GM23338 (cell line): ENCODE results near the gene TMEM144. TPM values are rescaled to one million over a fixed set of nuclear protein-coding genes. Genes with fewer than 3 reads are reported as not detected.

Experiments used
- ATAC-seq: fragments of 200-7000 bp; cut with Tn5 transposase; 3 replicates; pipeline ENCODE4 v1.9.1; 2020
- DNase-seq: peaks from one replicate; pipeline ENCODE4 v3.0.0-alpha.2; 2015; ENCODE audit warnings: low spot score
- H2AFZ ChIP-seq: fragments of 200-600 bp; sonication (generic); 2 replicates; pipeline ENCODE4 v1.8.0; 2016; ENCODE audit warnings: antibody characterized with exemption, mild to moderate bottlenecking, moderate library complexity
- H3F3A ChIP-seq: fragments of 200-600 bp; sonication (generic); replicated peaks from 2 replicates; pipeline ENCODE4 v1.8.0; 2017; ENCODE audit warnings: antibody characterized with exemption, mixed run types, low read depth
- H3K27ac ChIP-seq: fragments of 200-600 bp; sonication (generic); 2 replicates; pipeline ENCODE4 v1.6.1; 2016; ENCODE audit warnings: low read depth
- H3K27me3 ChIP-seq: fragments of 200-600 bp; sonication (generic); 2 replicates; pipeline ENCODE4 v1.8.0; 2016; ENCODE audit warnings: mild to moderate bottlenecking, mixed run types, moderate library complexity; ENCODE audit not compliant: insufficient read depth
- H3K36me3 ChIP-seq: fragments of 200-600 bp; sonication (generic); 2 replicates; pipeline ENCODE4 v1.8.0; 2016; ENCODE audit warnings: mild to moderate bottlenecking; ENCODE audit not compliant: insufficient read depth
- H3K4me1 ChIP-seq: fragments of 200-600 bp; sonication (generic); 2 replicates; pipeline ENCODE4 v1.8.0; 2016; ENCODE audit warnings: mild to moderate bottlenecking, moderate library complexity; ENCODE audit not compliant: insufficient read depth
- H3K4me2 ChIP-seq: fragments of 200-600 bp; sonication (generic); 2 replicates; pipeline ENCODE4 v1.7.1; 2017; ENCODE audit warnings: mixed run types
- H3K4me3 ChIP-seq: fragments of 200-600 bp; sonication (generic); 2 replicates; pipeline ENCODE4 v1.6.1; 2016; ENCODE audit warnings: mixed run types
- H3K79me2 ChIP-seq: fragments of 200-600 bp; sonication (generic); replicated peaks from 2 replicates; pipeline ENCODE4 v1.8.0; 2017; ENCODE audit warnings: mild to moderate bottlenecking; ENCODE audit not compliant: insufficient read depth
- H3K9me2 ChIP-seq: fragments of 200-600 bp; sonication (generic); 2 replicates; pipeline ENCODE4 v1.8.0; 2017; ENCODE audit not compliant: insufficient read depth
- H4K20me1 ChIP-seq: fragments of 200-600 bp; sonication (generic); replicated peaks from 2 replicates; pipeline ENCODE4 v1.8.0; 2017; ENCODE audit warnings: mild to moderate bottlenecking; ENCODE audit not compliant: insufficient read depth
- H3K27ac Mint-ChIP-seq: 2 replicates; pipeline ENCODE4 v1.8.0; 2020; ENCODE audit warnings: inconsistent platforms, mild to moderate bottlenecking, moderate library complexity, mixed read lengths
- H3K27me3 Mint-ChIP-seq: 3 replicates; pipeline ENCODE4 v1.8.0; 2022; ENCODE audit warnings: low read depth, mild to moderate bottlenecking, moderate library complexity, mixed read lengths, inconsistent platforms; ENCODE audit not compliant: insufficient read depth, poor library complexity
- H3K36me3 Mint-ChIP-seq: 3 replicates; pipeline ENCODE4 v1.8.0; 2021; ENCODE audit warnings: low read depth, mild to moderate bottlenecking, inconsistent platforms, moderate library complexity, mixed read lengths
- H3K4me1 Mint-ChIP-seq: 3 replicates; pipeline ENCODE4 v1.8.0; 2020; ENCODE audit warnings: mild to moderate bottlenecking, inconsistent platforms, mixed read lengths
- H3K4me3 Mint-ChIP-seq: 3 replicates; pipeline ENCODE4 v1.8.0; 2021; ENCODE audit warnings: moderate library complexity, mild to moderate bottlenecking, inconsistent platforms, mixed read lengths
- H3K9me3 Mint-ChIP-seq: 3 replicates; pipeline ENCODE4 v1.8.0; 2020; ENCODE audit warnings: moderate library complexity, mild to moderate bottlenecking, inconsistent platforms, mixed read lengths
- CTCF ChIP-seq, 2 experiments: fragments of 200-600 bp in 1 of 2; sonication (generic) in 1 of 2; conservative IDR thresholded peaks; 2 replicates each; pipeline versions ENCODE4 v1.5.1 to v1.6.1; 2016 to 2017; ENCODE audit warnings: antibody characterized with exemption in 2 of 2, low read depth in 2 of 2, mild to moderate bottlenecking in 2 of 2, moderate library complexity in 1 of 2
- ETS1 ChIP-seq: IDR thresholded peaks from 2 replicates; pipeline ENCODE4 v1.6.1; 2016; ENCODE audit warnings: antibody characterized with exemption
- EZH2phosphoT487 ChIP-seq: fragments of 200-600 bp; sonication (generic); IDR thresholded peaks from one replicate; pipeline ENCODE4 v1.8.1; 2018; ENCODE audit warnings: antibody characterized with exemption; ENCODE audit not compliant: unreplicated experiment
- NANOG ChIP-seq: IDR thresholded peaks from 2 replicates; pipeline ENCODE4 v1.6.1; 2016; ENCODE audit warnings: antibody characterized with exemption, borderline replicate concordance
- ZNF331 ChIP-seq: fragments of 250-450 bp; sonication (Bioruptor Pico); IDR thresholded peaks from 2 replicates; pipeline ENCODE4 v1.5.0; 2020; ENCODE audit warnings: low read depth, mild to moderate bottlenecking, moderate library complexity
- polyA plus RNA-seq: library from polyadenylated mRNA; unstranded; fragments of >200 nt; fragmentation: Nextera tagmentation; extraction: Ambion mirVana; gene quantifications from 2 replicates; pipeline ENCODE4 v1.2.1, GENCODE V29; 2016
- total RNA-seq: library from RNA; depleted of rRNA; stranded (reverse); fragments of >200 nt; shearing (Covaris generic); gene quantifications from 2 replicates; pipeline ENCODE4 v1.2.3, GENCODE V29; 2014

TMEM144 gene
- total and polyA plus RNA-seq, 2 experiments from 2014 or later, result 1.3 to 1.7 TPM

GRCh38 chr4:158261480-158261879 is 51.2 kb downstream of the TMEM144 start:
- H3K27ac ChIP-seq, result no peak overlapping the region
- ATAC-seq (peak; percentile 70), DNase-seq (peak; percentile 21)
- H3K4me3 ChIP-seq, result peak overlapping the region; percentile 7; the same call in 1 of the 2 replicates
- H2AFZ ChIP-seq, result no peak overlapping the region
- H3K9me3 Mint-ChIP-seq, result no peaks in the 10 kb centered on the region
- H3F3A ChIP-seq, result no peaks in the 10 kb centered on the region
- H3K27ac Mint-ChIP-seq, result no peak overlapping the region; the same call in 1 of the 2 replicates
- H3K9me2 ChIP-seq, result no peaks in the 10 kb centered on the region
- no peaks in the 10 kb centered on the region for H4K20me1 ChIP-seq
- H3K4me3 Mint-ChIP-seq, result peak overlapping the region; percentile 41; the same call in 2 of the 3 replicates
- no peaks in the 10 kb centered on the region for H3K79me2 ChIP-seq
- no peaks in the 10 kb centered on the region for H3K27me3 Mint-ChIP-seq
- no peaks in the 10 kb centered on the region for H3K36me3 Mint-ChIP-seq
- peak overlapping the region; percentile 13 for H3K4me2 ChIP-seq
- peaks cover 52% of the 10 kb centered on the region for H3K4me1 Mint-ChIP-seq
- no peaks in the 10 kb centered on the region for H3K27me3 ChIP-seq
- H3K36me3 ChIP-seq, result no peaks in the 10 kb centered on the region
- peaks cover 33% of the 10 kb centered on the region for H3K4me1 ChIP-seq
- TF ChIP-seq EZH2phosphoT487, result no peak
- TF ChIP-seq ETS1, result no peak
- TF ChIP-seq NANOG, result peak; percentile 61; the same call in 1 of the 2 replicates
- no peak for TF ChIP-seq CTCF (conservative IDR thresholded peaks at IDR 0.05; ENCODE audit: low read depth in 2 of 2)

GRCh38 chr4:158268553-158268952 is 58.3 kb downstream of the TMEM144 start:
- Histone ChIP-seq H4K20me1 (no peaks in the 10 kb centered on the region), H2AFZ (no peak overlapping the region)
- peak; percentile 28 for DNase-seq

More at GRCh38 chr4:158268553-158268952, 58.3 kb downstream of the TMEM144 start:
- TF ChIP-seq ETS1, result no peak
- peak in 1 of 2 experiments; percentile 50; a peak in 3 of 4 replicates for TF ChIP-seq CTCF (conservative IDR thresholded peaks at IDR 0.05; ENCODE audit: low read depth in 2 of 2)
- TF ChIP-seq ZNF331, result no peak
- no peaks in the 10 kb centered on the region for H3K36me3 Mint-ChIP-seq
- Histone ChIP-seq H3K4me3 (no peak overlapping the region), H3K9me2 (no peaks in the 10 kb centered on the region), H3K27ac (no peak overlapping the region), H3K4me1 (peaks cover 18% of the 10 kb centered on the region), H3K27me3 (no peaks in the 10 kb centered on the region), H3K79me2 (no peaks in the 10 kb centered on the region), H3K4me2 (no peak overlapping the region), H3K36me3 (no peaks in the 10 kb centered on the region), H3F3A (no peaks in the 10 kb centered on the region)
- peaks cover 21% of the 10 kb centered on the region; the same call in 2 of the 3 replicates for H3K4me1 Mint-ChIP-seq
- no peaks in the 10 kb centered on the region for H3K27me3 Mint-ChIP-seq
- no peak overlapping the region for H3K27ac Mint-ChIP-seq
- H3K9me3 Mint-ChIP-seq, result no peaks in the 10 kb centered on the region
- no peak overlapping the region for H3K4me3 Mint-ChIP-seq
- no peak for ATAC-seq
